ENCODE measurements around the gene ANKRD11.

- TF ChIP-seq CTCF (IDR thresholded peaks at IDR 0.05; ENCODE audit: low read length) (no peak), EZH2 (optimal IDR thresholded peaks at IDR 0.05; ENCODE audit: low read depth, low read length) (no peak)
Observed at GRCh38 chr16:89332243-89332901, 158.0 kb downstream of the ANKRD11 start.

Measured in MM.1S (cell line).